Measurements from ENCODE around the gene TFPT. TPM values are rescaled to one million over a fixed set of nuclear protein-coding genes. Genes with fewer than 3 reads are reported as not detected.

The TFPT gene
- total and polyA plus RNA-seq, 2 of the 13 experiments (the other 11 are each of a cell fraction or from before 2014, with no cell fraction given), result 8.4 to 10.7 TPM

DNA sequence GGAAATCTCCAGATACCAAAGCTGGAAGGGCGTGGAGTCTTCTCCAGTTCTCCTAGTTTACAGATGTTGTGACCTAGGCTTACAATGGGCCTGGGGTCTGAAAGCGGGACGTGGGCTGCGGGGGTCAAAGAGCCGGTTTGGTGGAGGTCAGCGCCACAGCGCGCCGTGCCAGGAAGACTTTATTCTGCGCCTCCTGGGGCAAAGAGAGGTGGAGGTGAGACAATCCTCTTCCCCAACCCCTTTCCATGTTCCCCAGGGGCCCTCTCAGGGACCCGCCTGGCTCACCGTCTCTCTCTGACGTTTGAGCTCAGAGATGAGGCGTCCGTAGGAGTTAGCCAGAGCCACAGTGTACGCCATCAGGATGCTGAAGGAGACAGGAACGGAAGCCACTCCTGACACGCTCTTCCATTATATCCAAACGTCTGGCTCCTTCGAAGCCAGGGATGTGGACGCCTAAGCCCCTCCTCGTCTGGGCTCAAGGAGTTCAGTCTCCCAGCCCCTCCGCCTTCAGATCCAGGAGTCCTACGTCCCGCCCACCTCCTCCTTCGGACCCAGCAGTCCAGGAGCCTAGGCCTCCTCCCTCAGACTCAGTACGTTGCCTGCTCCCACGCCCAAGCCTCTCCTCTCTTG lies 44.8 kb upstream of the TFPT start (continued):
- TF ChIP-seq MYNN (CRISPR knock-in tag; IDR thresholded peaks at IDR 0.05; ENCODE audit: low read depth), result no peak
- TF ChIP-seq POLR2A (IDR thresholded peaks at IDR 0.05; ENCODE audit: insufficient read depth in 1 of 2, low read depth in 2 of 2, low read length in 2 of 2), result peak; percentile 53 to 54; a peak in 1 of 4 replicates
- TF ChIP-seq ZFAT (CRISPR knock-in tag; conservative IDR thresholded peaks at IDR 0.05), result no peak
- TF ChIP-seq, protein P1, sequence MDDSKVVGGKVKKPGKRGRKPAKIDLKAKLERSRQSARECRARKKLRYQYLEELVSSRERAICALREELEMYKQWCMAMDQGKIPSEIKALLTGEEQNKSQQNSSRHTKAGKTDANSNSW (CRISPR knock-in tag; IDR thresholded peaks at IDR 0.05; ENCODE audit: borderline replicate concordance), result no peak
- TF ChIP-seq, protein P2, sequence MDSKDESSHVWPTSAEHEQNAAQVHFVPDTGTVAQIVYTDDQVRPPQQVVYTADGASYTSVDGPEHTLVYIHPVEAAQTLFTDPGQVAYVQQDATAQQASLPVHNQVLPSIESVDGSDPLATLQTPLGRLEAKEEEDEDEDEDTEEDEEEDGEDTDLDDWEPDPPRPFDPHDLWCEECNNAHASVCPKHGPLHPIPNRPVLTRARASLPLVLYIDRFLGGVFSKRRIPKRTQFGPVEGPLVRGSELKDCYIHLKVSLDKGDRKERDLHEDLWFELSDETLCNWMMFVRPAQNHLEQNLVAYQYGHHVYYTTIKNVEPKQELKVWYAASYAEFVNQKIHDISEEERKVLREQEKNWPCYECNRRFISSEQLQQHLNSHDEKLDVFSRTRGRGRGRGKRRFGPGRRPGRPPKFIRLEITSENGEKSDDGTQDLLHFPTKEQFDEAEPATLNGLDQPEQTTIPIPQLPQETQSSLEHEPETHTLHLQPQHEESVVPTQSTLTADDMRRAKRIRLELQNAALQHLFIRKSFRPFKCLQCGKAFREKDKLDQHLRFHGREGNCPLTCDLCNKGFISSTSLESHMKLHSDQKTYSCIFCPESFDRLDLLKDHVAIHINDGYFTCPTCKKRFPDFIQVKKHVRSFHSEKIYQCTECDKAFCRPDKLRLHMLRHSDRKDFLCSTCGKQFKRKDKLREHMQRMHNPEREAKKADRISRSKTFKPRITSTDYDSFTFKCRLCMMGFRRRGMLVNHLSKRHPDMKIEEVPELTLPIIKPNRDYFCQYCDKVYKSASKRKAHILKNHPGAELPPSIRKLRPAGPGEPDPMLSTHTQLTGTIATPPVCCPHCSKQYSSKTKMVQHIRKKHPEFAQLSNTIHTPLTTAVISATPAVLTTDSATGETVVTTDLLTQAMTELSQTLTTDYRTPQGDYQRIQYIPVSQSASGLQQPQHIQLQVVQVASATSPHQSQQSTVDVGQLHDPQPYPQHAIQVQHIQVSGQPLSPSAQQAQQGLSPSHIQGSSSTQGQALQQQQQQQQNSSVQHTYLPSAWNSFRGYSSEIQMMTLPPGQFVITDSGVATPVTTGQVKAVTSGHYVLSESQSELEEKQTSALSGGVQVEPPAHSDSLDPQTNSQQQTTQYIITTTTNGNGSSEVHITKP (CRISPR knock-in tag; IDR thresholded peaks at IDR 0.05; ENCODE audit: low read depth), result no peak
- no peak for TF ChIP-seq RFXAP (CRISPR knock-in tag; IDR thresholded peaks at IDR 0.05; ENCODE audit: borderline replicate concordance)
- no peak for TF ChIP-seq HNRNPLL (IDR thresholded peaks at IDR 0.05; ENCODE audit: low read depth, low read length, poor library complexity, severe bottlenecking)
- TF ChIP-seq, protein P3, sequence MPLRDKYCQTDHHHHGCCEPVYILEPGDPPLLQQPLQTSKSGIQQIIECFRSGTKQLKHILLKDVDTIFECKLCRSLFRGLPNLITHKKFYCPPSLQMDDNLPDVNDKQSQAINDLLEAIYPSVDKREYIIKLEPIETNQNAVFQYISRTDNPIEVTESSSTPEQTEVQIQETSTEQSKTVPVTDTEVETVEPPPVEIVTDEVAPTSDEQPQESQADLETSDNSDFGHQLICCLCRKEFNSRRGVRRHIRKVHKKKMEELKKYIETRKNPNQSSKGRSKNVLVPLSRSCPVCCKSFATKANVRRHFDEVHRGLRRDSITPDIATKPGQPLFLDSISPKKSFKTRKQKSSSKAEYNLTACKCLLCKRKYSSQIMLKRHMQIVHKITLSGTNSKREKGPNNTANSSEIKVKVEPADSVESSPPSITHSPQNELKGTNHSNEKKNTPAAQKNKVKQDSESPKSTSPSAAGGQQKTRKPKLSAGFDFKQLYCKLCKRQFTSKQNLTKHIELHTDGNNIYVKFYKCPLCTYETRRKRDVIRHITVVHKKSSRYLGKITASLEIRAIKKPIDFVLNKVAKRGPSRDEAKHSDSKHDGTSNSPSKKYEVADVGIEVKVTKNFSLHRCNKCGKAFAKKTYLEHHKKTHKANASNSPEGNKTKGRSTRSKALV (CRISPR knock-in tag; IDR thresholded peaks at IDR 0.05), result no peak
- TF ChIP-seq KLF12 (CRISPR knock-in tag; IDR thresholded peaks at IDR 0.05; ENCODE audit: borderline replicate concordance), result no peak
- TF ChIP-seq, protein P4, sequence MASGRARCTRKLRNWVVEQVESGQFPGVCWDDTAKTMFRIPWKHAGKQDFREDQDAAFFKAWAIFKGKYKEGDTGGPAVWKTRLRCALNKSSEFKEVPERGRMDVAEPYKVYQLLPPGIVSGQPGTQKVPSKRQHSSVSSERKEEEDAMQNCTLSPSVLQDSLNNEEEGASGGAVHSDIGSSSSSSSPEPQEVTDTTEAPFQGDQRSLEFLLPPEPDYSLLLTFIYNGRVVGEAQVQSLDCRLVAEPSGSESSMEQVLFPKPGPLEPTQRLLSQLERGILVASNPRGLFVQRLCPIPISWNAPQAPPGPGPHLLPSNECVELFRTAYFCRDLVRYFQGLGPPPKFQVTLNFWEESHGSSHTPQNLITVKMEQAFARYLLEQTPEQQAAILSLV (CRISPR knock-in tag; IDR thresholded peaks at IDR 0.05; ENCODE audit: borderline replicate concordance), result peak; percentile 55; the same call in 1 of the 2 replicates
- TF ChIP-seq ZNF790 (CRISPR knock-in tag; IDR thresholded peaks at IDR 0.05; ENCODE audit: borderline replicate concordance), result no peak
- TF ChIP-seq NR1H2 (CRISPR knock-in tag; IDR thresholded peaks at IDR 0.05; ENCODE audit: borderline replicate concordance, low read depth), result no peak
- 0 out of 2 replicates have a peak, but pooled peaks have one; percentile 1 for TF ChIP-seq ZMYM4 (CRISPR knock-in tag; IDR thresholded peaks at IDR 0.05)
- TF ChIP-seq, protein P5, sequence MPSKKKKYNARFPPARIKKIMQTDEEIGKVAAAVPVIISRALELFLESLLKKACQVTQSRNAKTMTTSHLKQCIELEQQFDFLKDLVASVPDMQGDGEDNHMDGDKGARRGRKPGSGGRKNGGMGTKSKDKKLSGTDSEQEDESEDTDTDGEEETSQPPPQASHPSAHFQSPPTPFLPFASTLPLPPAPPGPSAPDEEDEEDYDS (CRISPR knock-in tag; IDR thresholded peaks at IDR 0.05), result no peak
- TF ChIP-seq, protein P6, sequence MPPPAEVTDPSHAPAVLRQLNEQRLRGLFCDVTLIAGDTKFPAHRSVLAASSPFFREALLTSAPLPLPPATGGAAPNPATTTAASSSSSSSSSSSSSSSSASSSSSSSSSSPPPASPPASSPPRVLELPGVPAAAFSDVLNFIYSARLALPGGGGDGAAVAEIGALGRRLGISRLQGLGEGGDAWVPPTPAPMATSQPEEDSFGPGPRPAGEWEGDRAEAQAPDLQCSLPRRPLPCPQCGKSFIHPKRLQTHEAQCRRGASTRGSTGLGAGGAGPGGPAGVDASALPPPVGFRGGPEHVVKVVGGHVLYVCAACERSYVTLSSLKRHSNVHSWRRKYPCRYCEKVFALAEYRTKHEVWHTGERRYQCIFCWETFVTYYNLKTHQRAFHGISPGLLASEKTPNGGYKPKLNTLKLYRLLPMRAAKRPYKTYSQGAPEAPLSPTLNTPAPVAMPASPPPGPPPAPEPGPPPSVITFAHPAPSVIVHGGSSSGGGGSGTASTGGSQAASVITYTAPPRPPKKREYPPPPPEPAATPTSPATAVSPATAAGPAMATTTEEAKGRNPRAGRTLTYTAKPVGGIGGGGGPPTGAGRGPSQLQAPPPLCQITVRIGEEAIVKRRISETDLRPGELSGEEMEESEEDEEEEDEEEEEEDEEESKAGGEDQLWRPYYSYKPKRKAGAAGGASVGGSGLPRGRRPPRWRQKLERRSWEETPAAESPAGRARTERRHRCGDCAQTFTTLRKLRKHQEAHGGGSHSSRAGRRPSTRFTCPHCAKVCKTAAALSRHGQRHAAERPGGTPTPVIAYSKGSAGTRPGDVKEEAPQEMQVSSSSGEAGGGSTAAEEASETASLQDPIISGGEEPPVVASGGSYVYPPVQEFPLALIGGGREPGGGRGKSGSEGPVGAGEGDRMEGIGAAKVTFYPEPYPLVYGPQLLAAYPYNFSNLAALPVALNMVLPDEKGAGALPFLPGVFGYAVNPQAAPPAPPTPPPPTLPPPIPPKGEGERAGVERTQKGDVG (CRISPR knock-in tag; IDR thresholded peaks at IDR 0.05; ENCODE audit: borderline replicate concordance), result no peak
- TF ChIP-seq RARA (CRISPR knock-in tag; IDR thresholded peaks at IDR 0.05), result no peak
- TF ChIP-seq ZC3H4 (CRISPR knock-in tag; IDR thresholded peaks at IDR 0.05; ENCODE audit: borderline replicate concordance), result no peak
